GM19438 (cell line): ENCODE results near the gene DSG1.
"Not testable (repeated sequence)": the region's sequence is repeated elsewhere in the genome, so short reads cannot be mapped to it uniquely, and the experiment has no call there.

ENCODE experiments used
- ATAC-seq: cut with Tn5 transposase; IDR thresholded peaks from one replicate; pipeline ENCODE4 v1.9.1; 2021; ENCODE audit warnings: low read depth; ENCODE audit not compliant: unreplicated experiment

Gene DSG1

GRCh38 chr18:31329787-31330438 is 12.0 kb downstream of the DSG1 start:
- no peak for ATAC-seq

- ATAC-seq, result no peak
These were observed 25.5 kb downstream of the DSG1 start for GRCh38 chr18:31343454-31343853.

- not testable (repeated sequence) for ATAC-seq
These were observed 35.4 kb downstream of the DSG1 start for GRCh38 chr18:31353336-31353735.

DNA sequence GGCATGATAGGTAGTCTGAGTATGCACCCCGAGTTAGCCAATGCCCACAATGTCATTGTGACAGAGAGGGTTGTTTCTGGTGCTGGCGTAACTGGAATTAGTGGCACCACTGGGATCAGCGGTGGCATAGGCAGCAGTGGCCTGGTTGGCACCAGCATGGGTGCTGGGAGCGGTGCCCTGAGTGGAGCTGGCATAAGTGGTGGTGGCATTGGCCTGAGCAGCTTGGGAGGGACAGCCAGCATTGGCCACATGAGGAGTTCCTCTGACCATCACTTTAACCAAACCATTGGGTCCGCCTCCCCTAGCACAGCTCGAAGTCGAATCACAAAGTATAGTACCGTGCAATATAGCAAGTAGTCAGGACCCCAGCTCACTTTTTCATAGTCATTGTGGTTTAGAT is 37.0 kb downstream of the DSG1 start:
- no peak for ATAC-seq

- ATAC-seq, result no peak
These were observed 38.1 kb downstream of the DSG1 start for GRCh38 chr18:31356025-31356424.

GRCh38 chr18:31364190-31364589 is 46.2 kb downstream of the DSG1 start:
- ATAC-seq, result no peak

DNA sequence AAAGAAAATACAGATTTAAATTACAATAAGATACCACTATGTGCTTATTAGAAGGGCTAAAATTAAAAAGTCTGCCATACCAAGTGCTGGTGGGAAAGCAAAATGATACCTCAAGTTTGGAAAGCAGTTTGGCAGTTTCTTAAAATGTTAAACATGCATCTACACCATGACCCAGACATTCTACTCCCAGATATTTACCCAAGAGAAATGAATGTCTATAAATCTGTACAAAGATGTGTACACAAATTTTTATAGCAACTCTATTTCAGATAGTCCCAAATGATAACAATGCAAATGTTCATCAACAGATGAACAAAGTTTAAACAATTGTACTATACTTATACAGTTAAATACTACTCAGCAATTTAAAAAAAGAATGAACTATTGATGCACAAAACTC is 51.5 kb downstream of the DSG1 start:
- no peak for ATAC-seq

- no peak for ATAC-seq
These were observed 54.0 kb downstream of the DSG1 start for GRCh38 chr18:31371989-31372388.

GRCh38 chr18:31373641-31374040 is 55.7 kb downstream of the DSG1 start:
- no peak for ATAC-seq

DNA sequence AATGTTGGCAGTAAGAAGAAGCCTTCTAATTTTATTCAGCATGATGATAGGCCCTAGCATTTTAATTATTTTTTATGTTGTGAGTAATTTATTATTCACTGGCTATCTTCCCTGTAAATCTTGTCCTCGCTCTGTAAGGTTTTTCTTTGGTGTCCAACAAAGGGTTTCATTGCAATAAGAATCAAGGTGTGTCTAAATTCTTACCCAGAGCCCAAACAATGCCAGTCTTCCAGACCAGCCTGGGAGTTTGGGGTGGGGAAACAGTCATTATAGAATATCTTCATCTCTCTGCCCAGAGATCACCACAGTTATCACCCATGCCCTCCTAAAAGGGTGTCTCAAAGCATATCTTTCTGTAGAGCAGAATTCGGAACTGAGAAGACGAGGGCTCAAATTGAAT is 58.5 kb downstream of the DSG1 start, which contains the start of gene DSG4:
TSS of gene DSG4 (plus strand) at position 301 of the 400 bp plus-strand sequence. CDS start 135 bp downstream, outside the sequence.
- ATAC-seq, result no peak

DNA sequence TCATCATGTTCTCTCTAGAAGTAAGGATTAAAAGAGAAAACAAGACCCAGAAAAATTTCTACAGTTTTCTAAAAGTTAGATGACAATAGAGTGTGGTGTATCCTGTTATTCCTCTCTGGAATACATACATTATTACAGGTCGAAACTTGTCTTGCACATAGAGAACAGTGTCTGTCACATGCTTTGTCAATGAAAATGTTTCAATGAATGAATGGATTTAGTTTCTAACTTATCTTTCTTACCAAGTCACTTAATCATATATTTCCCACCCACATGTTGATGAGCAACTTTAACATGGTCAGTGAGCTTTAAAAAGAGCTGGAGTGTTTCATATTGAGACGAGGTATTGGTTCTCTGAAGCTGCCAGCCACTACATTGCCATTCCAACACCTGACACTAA is 63.0 kb downstream of the DSG1 start:
- ATAC-seq, result no peak

- no peak for ATAC-seq
These were observed 64.1 kb downstream of the DSG1 start for GRCh38 chr18:31382107-31382506.

GRCh38 chr18:31386741-31387140 is 68.8 kb downstream of the DSG1 start:
- ATAC-seq, result no peak

- ATAC-seq, result no peak
These were observed 75.3 kb downstream of the DSG1 start for GRCh38 chr18:31393286-31393685.

- no peak for ATAC-seq
These were observed 79.0 kb downstream of the DSG1 start for GRCh38 chr18:31396796-31397612.

DNA sequence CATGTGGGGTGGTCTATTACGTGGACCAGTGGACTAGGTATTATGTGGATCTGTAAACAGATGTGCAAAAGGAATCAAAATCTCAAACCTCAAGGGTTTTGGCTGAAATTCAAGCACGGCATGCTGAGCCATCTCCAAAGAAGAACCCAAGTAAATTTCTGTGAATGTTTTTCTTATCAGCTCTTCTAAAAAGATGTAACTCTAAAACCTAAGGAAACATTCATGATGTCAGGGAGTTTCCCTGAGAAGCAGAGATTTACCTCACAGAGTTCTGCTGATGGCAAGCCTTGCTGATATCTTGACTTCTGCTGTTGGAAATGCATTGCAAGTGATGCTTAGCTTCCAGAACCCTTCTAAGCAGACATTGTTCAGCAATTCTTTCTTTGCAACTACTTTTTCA is 80.2 kb downstream of the DSG1 start:
- no peak for ATAC-seq

GRCh38 chr18:31399306-31400032 is 81.5 kb downstream of the DSG1 start:
- no peak for ATAC-seq

GRCh38 chr18:31401156-31402025 is 83.4 kb downstream of the DSG1 start:
- no peak for ATAC-seq

GRCh38 chr18:31402026-31402373 is 84.0 kb downstream of the DSG1 start:
- no peak for ATAC-seq

GRCh38 chr18:31403409-31403808 is 85.4 kb downstream of the DSG1 start:
- ATAC-seq, result no peak
